Testis (tissue), 2 donors: ENCODE measurements around the gene HSD17B12.

Experiments used
- CTCF ChIP-seq, 3 experiments: fragments of 450-650 bp in 2 of 3; fragments of 200-600 bp in 1 of 3; sonication (generic) in 1 of 3; IDR thresholded peaks; one replicate each; pipeline ENCODE4 v1.5.1; 2016 to 2019; ENCODE audit warnings: antibody characterized with exemption in 3 of 3, mild to moderate bottlenecking in 2 of 3, moderate library complexity in 1 of 3
- POLR2A ChIP-seq: fragments of 450-650 bp; IDR thresholded peaks from one replicate; pipeline ENCODE4 v1.6.1; 2017; ENCODE audit warnings: antibody characterized with exemption, mild to moderate bottlenecking, moderate library complexity

DNA sequence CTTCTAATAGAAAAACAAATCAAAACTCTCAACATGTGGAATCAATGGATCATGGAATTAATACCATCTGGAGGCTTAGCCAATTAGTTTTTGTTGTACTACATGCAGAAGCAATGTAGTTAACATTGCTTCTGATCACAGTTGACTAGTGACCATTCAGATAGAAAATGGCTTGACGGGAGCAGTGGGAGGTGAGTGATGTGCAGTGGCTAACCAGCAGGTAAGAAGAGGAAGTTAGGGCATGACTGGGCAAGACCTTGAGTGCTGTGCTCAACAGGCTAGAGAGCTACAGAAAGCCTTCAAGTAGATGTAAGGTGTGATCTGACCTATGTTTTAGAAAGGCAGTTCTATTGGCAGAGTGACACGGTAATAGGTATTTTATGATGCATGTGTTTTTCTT lies 139.4 kb downstream of the HSD17B12 start:
- TF ChIP-seq CTCF (IDR thresholded peaks at IDR 0.05) = no peak
- no peak for TF ChIP-seq POLR2A
